HEK293 (cell line): ENCODE data around the gene EIF2B5.

Experiments
- HOXA7 ChIP-seq: sonication (generic); formaldehyde crosslinking; IDR thresholded peaks from 2 replicates; pipeline ENCODE4 v1.8.1; 2022; ENCODE audit warnings: missing genetic modification reagents, borderline replicate concordance
- KLF7 ChIP-seq: fragments of 450-650 bp; formaldehyde crosslinking; IDR thresholded peaks from 2 replicates; pipeline ENCODE4 v1.5.1; 2016; ENCODE audit warnings: missing biosample characterization, missing genetic modification characterization, borderline replicate concordance
- MEIS1 ChIP-seq: sonication (generic); formaldehyde crosslinking; IDR thresholded peaks from 2 replicates; pipeline ENCODE4 v1.8.1; 2022; ENCODE audit warnings: missing genetic modification reagents, mild to moderate bottlenecking, borderline replicate concordance
- REPIN1 ChIP-seq: fragments of 450-650 bp; formaldehyde crosslinking; IDR thresholded peaks from 2 replicates; pipeline ENCODE4 v1.5.1; 2017; ENCODE audit warnings: missing biosample characterization, missing genetic modification characterization, low read depth
- ZBTB1 ChIP-seq: fragments of 450-650 bp; formaldehyde crosslinking; IDR thresholded peaks from 2 replicates; pipeline ENCODE4 v1.5.1; 2016; ENCODE audit warnings: missing biosample characterization, missing genetic modification characterization
- ZNF10 ChIP-seq: fragments of 450-650 bp; formaldehyde crosslinking; IDR thresholded peaks from 2 replicates; pipeline ENCODE4 v1.5.1; 2017; ENCODE audit warnings: missing biosample characterization, missing genetic modification characterization
- ZNF133 ChIP-seq: fragments of 450-650 bp; formaldehyde crosslinking; IDR thresholded peaks from 2 replicates; pipeline ENCODE4 v1.5.1; 2016; ENCODE audit warnings: missing biosample characterization, missing genetic modification characterization
- ZNF214 ChIP-seq: fragments of 450-650 bp; formaldehyde crosslinking; IDR thresholded peaks from 2 replicates; pipeline ENCODE4 v1.5.1; 2017; ENCODE audit warnings: missing biosample characterization, mild to moderate bottlenecking, missing genetic modification characterization, borderline replicate concordance
- ZNF223 ChIP-seq: fragments of 450-650 bp; formaldehyde crosslinking; IDR thresholded peaks from 2 replicates; pipeline ENCODE4 v1.5.1; 2016; ENCODE audit warnings: missing biosample characterization, missing genetic modification characterization
- ZNF266 ChIP-seq: fragments of 450-650 bp; formaldehyde crosslinking; IDR thresholded peaks from 2 replicates; pipeline ENCODE4 v1.5.1; 2016; ENCODE audit warnings: missing biosample characterization, missing genetic modification characterization, low read depth
- ZNF274 ChIP-seq, 2 experiments: fragments of 200-500 bp in 1 of 2; fragments of 450-650 bp in 1 of 2; sonication (Bioruptor generic) in 1 of 2; formaldehyde crosslinking in 1 of 2; IDR thresholded peaks; 2 replicates each; pipeline versions ENCODE4 v1.5.1 to v1.6.1; 2014 to 2016; ENCODE audit warnings: borderline replicate concordance in 1 of 2, inconsistent platforms in 1 of 2, low read length in 1 of 2, missing biosample characterization in 1 of 2, missing genetic modification characterization in 1 of 2
- ZNF350 ChIP-seq: fragments of 450-650 bp; formaldehyde crosslinking; IDR thresholded peaks from 2 replicates; pipeline ENCODE4 v1.5.0; 2017; ENCODE audit warnings: missing biosample characterization, mild to moderate bottlenecking, missing genetic modification characterization
- ZNF423 ChIP-seq: fragments of 450-650 bp; formaldehyde crosslinking; IDR thresholded peaks from 2 replicates; pipeline ENCODE4 v1.5.1; 2016; ENCODE audit warnings: missing biosample characterization, missing genetic modification characterization
- ZNF433 ChIP-seq: fragments of 450-650 bp; formaldehyde crosslinking; IDR thresholded peaks from 2 replicates; pipeline ENCODE4 v1.5.1; 2016; ENCODE audit warnings: missing biosample characterization, missing genetic modification characterization, low read depth
- ZNF514 ChIP-seq: fragments of 450-650 bp; formaldehyde crosslinking; IDR thresholded peaks from 2 replicates; pipeline ENCODE4 v1.5.1; 2016; ENCODE audit warnings: missing biosample characterization, missing genetic modification characterization
- ZNF549 ChIP-seq: fragments of 450-650 bp; IDR thresholded peaks from 2 replicates; pipeline ENCODE4 v1.5.1; 2018; ENCODE audit warnings: missing biosample characterization, missing genetic modification characterization, mild to moderate bottlenecking, inconsistent platforms, moderate library complexity
- ZNF558 ChIP-seq: fragments of 450-650 bp; formaldehyde crosslinking; IDR thresholded peaks from 2 replicates; pipeline ENCODE4 v1.5.1; 2016; ENCODE audit warnings: missing biosample characterization, missing genetic modification characterization
- ZNF571 ChIP-seq: fragments of 450-650 bp; formaldehyde crosslinking; IDR thresholded peaks from 2 replicates; pipeline ENCODE4 v1.5.0; 2017; ENCODE audit warnings: missing biosample characterization, missing genetic modification characterization
- ZNF624 ChIP-seq: fragments of 450-650 bp; formaldehyde crosslinking; IDR thresholded peaks from 2 replicates; pipeline ENCODE4 v1.5.1; 2017; ENCODE audit warnings: missing biosample characterization, missing genetic modification characterization
- ZNF677 ChIP-seq: fragments of 450-650 bp; IDR thresholded peaks from 2 replicates; pipeline ENCODE4 v1.5.0; 2018; ENCODE audit warnings: missing biosample characterization, mild to moderate bottlenecking, missing genetic modification characterization, moderate library complexity
- ZNF707 ChIP-seq: fragments of 450-650 bp; formaldehyde crosslinking; IDR thresholded peaks from 2 replicates; pipeline ENCODE4 v1.5.1; 2016; ENCODE audit warnings: missing biosample characterization, missing genetic modification characterization
- ZNF791 ChIP-seq: fragments of 450-650 bp; formaldehyde crosslinking; IDR thresholded peaks from 2 replicates; pipeline ENCODE4 v1.5.1; 2016; ENCODE audit warnings: missing biosample characterization, missing genetic modification characterization
- ZNF843 ChIP-seq: fragments of 450-650 bp; formaldehyde crosslinking; IDR thresholded peaks from 2 replicates; pipeline ENCODE4 v1.5.1; 2016; ENCODE audit warnings: missing biosample characterization, missing genetic modification characterization
- ZXDB ChIP-seq: fragments of 450-650 bp; formaldehyde crosslinking; IDR thresholded peaks from 2 replicates; pipeline ENCODE4 v1.5.1; 2016; ENCODE audit warnings: missing biosample characterization, missing genetic modification characterization
- TF ChIP-seq, protein P1 (sequence below): fragments of 450-650 bp; formaldehyde crosslinking; IDR thresholded peaks from 2 replicates; pipeline ENCODE4 v1.5.1; 2017; ENCODE audit warnings: missing biosample characterization, missing genetic modification characterization
- TF ChIP-seq, protein P2 (sequence below): fragments of 450-650 bp; formaldehyde crosslinking; IDR thresholded peaks from 2 replicates; pipeline ENCODE4 v1.5.1; 2016; ENCODE audit warnings: missing biosample characterization, missing genetic modification characterization
- TF ChIP-seq, protein P3 (sequence below): fragments of 450-650 bp; formaldehyde crosslinking; IDR thresholded peaks from 2 replicates; pipeline ENCODE4 v1.5.1; 2016; ENCODE audit warnings: missing biosample characterization, missing genetic modification characterization, borderline replicate concordance
- TF ChIP-seq, protein P4 (sequence below): fragments of 450-650 bp; formaldehyde crosslinking; IDR thresholded peaks from 2 replicates; pipeline ENCODE4 v1.5.1; 2017; ENCODE audit warnings: missing biosample characterization, mild to moderate bottlenecking, missing genetic modification characterization, moderate library complexity
- TF ChIP-seq, protein P5 (sequence below): sonication (generic); formaldehyde crosslinking; IDR thresholded peaks from 2 replicates; pipeline ENCODE4 v1.8.1; 2022; ENCODE audit warnings: mild to moderate bottlenecking, moderate library complexity, missing genetic modification reagents
- TF ChIP-seq, protein P6 (sequence below): fragments of 450-650 bp; formaldehyde crosslinking; IDR thresholded peaks from 2 replicates; pipeline ENCODE4 v1.5.1; 2016; ENCODE audit warnings: missing biosample characterization, missing genetic modification characterization
- TF ChIP-seq, protein P7 (sequence below): fragments of 450-650 bp; formaldehyde crosslinking; IDR thresholded peaks from 2 replicates; pipeline ENCODE4 v1.5.1; 2017; ENCODE audit warnings: missing biosample characterization, missing genetic modification characterization

Gene EIF2B5

DNA sequence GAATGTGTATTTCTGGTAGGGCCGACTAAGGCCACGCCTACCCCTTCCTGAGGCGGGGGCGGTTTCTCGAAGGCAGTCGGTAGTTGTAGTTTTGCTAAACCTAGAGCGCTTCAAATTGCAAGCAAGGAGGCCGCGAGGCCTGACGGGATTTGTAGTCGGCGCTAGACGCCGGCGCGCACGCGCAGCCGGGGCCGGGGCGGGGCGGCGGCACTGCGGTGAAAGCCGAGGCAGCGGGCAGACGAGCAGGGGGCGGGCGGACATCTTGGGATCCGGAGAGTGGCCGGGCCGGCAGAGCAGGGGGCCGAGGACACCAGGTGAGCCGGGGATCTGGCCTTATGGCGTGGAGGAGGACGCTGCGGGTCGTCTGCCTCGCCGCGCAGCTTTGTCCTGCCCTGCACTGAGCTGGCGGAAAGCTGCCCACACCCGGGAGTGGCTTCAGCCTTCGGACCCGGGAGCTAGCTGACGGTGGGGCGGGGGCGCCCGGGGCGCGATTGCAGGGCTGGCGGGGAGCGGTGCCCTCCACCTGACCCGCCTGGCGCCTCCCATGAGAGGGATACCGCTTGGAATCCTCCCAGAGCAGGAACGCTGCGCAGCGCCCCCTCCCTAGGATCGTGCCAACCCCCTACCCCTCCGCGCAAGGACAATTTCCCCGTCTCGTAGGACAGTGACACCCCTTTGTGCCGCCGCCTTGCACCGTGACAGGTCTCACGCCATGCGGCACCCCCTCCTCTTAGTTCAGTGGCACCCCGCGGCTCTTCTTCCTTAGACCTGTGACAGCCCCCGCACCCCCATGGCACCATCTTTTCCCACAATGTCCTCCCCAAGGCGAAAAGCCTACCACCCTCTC, 39.7 kb downstream of the EIF2B5 start, which contains the start of gene AP2M1 (continued):
- TF ChIP-seq, protein P1, sequence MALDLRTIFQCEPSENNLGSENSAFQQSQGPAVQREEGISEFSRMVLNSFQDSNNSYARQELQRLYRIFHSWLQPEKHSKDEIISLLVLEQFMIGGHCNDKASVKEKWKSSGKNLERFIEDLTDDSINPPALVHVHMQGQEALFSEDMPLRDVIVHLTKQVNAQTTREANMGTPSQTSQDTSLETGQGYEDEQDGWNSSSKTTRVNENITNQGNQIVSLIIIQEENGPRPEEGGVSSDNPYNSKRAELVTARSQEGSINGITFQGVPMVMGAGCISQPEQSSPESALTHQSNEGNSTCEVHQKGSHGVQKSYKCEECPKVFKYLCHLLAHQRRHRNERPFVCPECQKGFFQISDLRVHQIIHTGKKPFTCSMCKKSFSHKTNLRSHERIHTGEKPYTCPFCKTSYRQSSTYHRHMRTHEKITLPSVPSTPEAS (tag by site-specific recombination), result no peak
- TF ChIP-seq, protein P2, sequence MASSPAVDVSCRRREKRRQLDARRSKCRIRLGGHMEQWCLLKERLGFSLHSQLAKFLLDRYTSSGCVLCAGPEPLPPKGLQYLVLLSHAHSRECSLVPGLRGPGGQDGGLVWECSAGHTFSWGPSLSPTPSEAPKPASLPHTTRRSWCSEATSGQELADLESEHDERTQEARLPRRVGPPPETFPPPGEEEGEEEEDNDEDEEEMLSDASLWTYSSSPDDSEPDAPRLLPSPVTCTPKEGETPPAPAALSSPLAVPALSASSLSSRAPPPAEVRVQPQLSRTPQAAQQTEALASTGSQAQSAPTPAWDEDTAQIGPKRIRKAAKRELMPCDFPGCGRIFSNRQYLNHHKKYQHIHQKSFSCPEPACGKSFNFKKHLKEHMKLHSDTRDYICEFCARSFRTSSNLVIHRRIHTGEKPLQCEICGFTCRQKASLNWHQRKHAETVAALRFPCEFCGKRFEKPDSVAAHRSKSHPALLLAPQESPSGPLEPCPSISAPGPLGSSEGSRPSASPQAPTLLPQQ (tag by site-specific recombination), result peak; percentile 40; the same call in 1 of the 2 replicates
- no peak for TF ChIP-seq ZNF214 (tag by site-specific recombination)
- TF ChIP-seq ZNF843 (tag by site-specific recombination), result no peak
- TF ChIP-seq, protein P3, sequence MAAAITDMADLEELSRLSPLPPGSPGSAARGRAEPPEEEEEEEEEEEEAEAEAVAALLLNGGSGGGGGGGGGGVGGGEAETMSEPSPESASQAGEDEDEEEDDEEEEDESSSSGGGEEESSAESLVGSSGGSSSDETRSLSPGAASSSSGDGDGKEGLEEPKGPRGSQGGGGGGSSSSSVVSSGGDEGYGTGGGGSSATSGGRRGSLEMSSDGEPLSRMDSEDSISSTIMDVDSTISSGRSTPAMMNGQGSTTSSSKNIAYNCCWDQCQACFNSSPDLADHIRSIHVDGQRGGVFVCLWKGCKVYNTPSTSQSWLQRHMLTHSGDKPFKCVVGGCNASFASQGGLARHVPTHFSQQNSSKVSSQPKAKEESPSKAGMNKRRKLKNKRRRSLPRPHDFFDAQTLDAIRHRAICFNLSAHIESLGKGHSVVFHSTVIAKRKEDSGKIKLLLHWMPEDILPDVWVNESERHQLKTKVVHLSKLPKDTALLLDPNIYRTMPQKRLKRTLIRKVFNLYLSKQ, result no peak
- no peak for TF ChIP-seq ZNF350 (tag by site-specific recombination)
- TF ChIP-seq ZNF423 (tag by site-specific recombination), result no peak
- TF ChIP-seq, protein P4, sequence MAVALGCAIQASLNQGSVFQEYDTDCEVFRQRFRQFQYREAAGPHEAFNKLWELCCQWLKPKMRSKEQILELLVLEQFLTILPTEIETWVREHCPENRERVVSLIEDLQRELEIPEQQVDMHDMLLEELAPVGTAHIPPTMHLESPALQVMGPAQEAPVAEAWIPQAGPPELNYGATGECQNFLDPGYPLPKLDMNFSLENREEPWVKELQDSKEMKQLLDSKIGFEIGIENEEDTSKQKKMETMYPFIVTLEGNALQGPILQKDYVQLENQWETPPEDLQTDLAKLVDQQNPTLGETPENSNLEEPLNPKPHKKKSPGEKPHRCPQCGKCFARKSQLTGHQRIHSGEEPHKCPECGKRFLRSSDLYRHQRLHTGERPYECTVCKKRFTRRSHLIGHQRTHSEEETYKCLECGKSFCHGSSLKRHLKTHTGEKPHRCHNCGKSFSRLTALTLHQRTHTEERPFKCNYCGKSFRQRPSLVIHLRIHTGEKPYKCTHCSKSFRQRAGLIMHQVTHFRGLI, result no peak
- TF ChIP-seq ZXDB (tag by site-specific recombination), result peak; percentile 96
- TF ChIP-seq, protein P5, sequence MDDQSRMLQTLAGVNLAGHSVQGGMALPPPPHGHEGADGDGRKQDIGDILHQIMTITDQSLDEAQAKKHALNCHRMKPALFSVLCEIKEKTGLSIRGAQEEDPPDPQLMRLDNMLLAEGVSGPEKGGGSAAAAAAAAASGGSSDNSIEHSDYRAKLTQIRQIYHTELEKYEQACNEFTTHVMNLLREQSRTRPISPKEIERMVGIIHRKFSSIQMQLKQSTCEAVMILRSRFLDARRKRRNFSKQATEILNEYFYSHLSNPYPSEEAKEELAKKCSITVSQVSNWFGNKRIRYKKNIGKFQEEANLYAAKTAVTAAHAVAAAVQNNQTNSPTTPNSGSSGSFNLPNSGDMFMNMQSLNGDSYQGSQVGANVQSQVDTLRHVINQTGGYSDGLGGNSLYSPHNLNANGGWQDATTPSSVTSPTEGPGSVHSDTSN, result no peak
- TF ChIP-seq, protein P6, sequence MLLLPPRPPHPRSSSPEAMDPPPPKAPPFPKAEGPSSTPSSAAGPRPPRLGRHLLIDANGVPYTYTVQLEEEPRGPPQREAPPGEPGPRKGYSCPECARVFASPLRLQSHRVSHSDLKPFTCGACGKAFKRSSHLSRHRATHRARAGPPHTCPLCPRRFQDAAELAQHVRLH (tag by site-specific recombination), result no peak
- TF ChIP-seq REPIN1 (tag by site-specific recombination), result no peak
- TF ChIP-seq ZNF707 (tag by site-specific recombination), result no peak
- TF ChIP-seq ZNF677 (tag by site-specific recombination), result no peak
- TF ChIP-seq KLF7 (tag by site-specific recombination), result no peak
- TF ChIP-seq ZNF10 (tag by site-specific recombination), result no peak
- TF ChIP-seq ZBTB1 (tag by site-specific recombination), result no peak
- TF ChIP-seq ZNF274 (IDR thresholded peaks at IDR 0.05; ENCODE audit: low read length), result no peak
- no peak for TF ChIP-seq ZNF274 (tag by site-specific recombination; IDR thresholded peaks at IDR 0.05; ENCODE audit: borderline replicate concordance)
- no peak for TF ChIP-seq HOXA7
- TF ChIP-seq ZNF571 (tag by site-specific recombination), result no peak
- TF ChIP-seq ZNF791 (tag by site-specific recombination), result no peak
- TF ChIP-seq ZNF266 (tag by site-specific recombination), result no peak
- no peak for TF ChIP-seq ZNF624
- TF ChIP-seq, protein P7, sequence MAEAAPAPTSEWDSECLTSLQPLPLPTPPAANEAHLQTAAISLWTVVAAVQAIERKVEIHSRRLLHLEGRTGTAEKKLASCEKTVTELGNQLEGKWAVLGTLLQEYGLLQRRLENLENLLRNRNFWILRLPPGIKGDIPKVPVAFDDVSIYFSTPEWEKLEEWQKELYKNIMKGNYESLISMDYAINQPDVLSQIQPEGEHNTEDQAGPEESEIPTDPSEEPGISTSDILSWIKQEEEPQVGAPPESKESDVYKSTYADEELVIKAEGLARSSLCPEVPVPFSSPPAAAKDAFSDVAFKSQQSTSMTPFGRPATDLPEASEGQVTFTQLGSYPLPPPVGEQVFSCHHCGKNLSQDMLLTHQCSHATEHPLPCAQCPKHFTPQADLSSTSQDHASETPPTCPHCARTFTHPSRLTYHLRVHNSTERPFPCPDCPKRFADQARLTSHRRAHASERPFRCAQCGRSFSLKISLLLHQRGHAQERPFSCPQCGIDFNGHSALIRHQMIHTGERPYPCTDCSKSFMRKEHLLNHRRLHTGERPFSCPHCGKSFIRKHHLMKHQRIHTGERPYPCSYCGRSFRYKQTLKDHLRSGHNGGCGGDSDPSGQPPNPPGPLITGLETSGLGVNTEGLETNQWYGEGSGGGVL (tag by site-specific recombination), result no peak
- no peak for TF ChIP-seq ZNF514
- no peak for TF ChIP-seq ZNF433 (tag by site-specific recombination)
- no peak for TF ChIP-seq ZNF133 (tag by site-specific recombination)
- TF ChIP-seq ZNF223 (tag by site-specific recombination), result no peak
- no peak for TF ChIP-seq MEIS1 (CRISPR knock-in tag)
- TF ChIP-seq ZNF558 (tag by site-specific recombination), result no peak
- no peak for TF ChIP-seq ZNF549
